Choroid plexus epithelial cell (primary cell): ENCODE measurements around the gene SLC27A3.

Source experiments
- DNase-seq: peaks from one replicate; pipeline ENCODE4 v3.0.0-alpha.2; 2010; ENCODE audit warnings: low read depth
- H3K4me3 ChIP-seq: 2 replicates; pipeline ENCODE4 v1.5.1; 2011; ENCODE audit warnings: low read depth, mild to moderate bottlenecking, control low read depth, low read length, moderate library complexity
- CTCF ChIP-seq: conservative IDR thresholded peaks from 2 replicates; pipeline ENCODE4 v1.5.1; 2011; ENCODE audit warnings: low read depth, mild to moderate bottlenecking, control low read depth, inconsistent platforms, low read length, moderate library complexity

Gene SLC27A3

DNA sequence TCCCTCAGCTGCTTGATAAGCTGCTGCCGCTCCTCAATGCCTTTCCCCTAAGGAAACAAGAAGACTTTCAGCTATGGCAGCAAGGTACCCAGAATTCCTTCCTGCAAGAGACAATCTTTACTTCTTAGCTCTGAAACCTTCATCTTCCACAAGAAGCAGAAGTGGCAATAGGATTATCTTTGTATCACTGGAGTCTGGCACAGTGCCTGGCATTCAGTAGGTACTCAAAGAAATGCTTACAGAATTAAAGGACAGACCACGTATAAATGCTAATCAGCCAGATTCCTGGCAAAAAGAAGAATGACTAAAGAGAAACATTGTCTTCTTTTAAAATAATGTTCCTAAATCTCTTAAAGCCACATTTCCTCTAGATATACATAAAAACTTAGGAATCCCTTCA lies 43.7 kb downstream of the SLC27A3 start:
- H3K4me3 ChIP-seq, result no peak overlapping the region
- DNase-seq, result no peak
- no peak for TF ChIP-seq CTCF

DNA sequence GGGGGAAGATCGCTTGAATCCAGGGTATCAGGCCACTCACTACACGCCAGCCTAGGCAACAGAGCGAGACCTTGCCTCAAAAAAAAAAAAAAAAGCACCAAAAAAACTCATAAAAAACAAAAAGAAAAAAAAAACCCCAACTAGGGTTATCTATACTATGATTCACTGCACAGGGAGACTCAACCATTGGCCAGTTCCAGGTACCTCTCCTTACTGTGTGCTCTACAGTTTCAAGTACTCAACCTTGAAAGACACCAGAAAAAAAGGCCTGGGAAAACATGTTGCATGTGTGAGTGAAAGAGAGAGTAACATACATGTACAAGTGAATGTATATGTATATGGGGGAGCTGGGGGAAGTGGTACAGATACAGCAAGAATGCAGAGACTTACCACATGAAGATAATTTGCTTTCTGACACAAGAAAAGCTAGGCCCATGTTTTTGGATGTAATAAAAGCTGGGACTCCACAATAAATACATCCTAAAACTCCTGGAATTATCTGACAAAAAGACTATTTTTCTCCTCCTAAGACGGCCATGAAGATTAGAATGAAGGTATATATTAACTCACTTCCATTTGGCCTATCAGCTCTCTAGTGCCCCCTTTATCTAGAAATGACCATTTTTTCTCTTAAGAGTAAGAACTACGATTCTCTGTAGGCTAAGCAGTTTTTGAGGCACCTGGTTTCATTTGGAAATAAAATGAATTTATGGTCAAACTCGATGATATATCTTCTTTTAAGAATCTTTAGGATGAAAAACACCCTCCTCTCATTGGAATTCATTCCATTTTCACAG lies 52.2 kb downstream of the SLC27A3 start:
- no peak overlapping the region for H3K4me3 ChIP-seq
- TF ChIP-seq CTCF, result no peak
- no peak for DNase-seq
